CD4-positive, alpha-beta T cell treated with Interferon alpha-2 for 1 hour (primary cell): ENCODE data around the gene PTPRF.
A peak's percentile ranks its signal among the peaks of the same experiment; 100 is the strongest.

Experiments
- DNase-seq, 2 donors: peaks; one replicate each; pipeline ENCODE4 v3.0.0-alpha.2; 2020 to 2022

PTPRF gene

GRCh38 chr1:43554444-43554992 is 23.8 kb downstream of the PTPRF start:
- DNase-seq = peak in 1 of 2 donors; percentile 31

- DNase-seq = no peak
Observed at GRCh38 chr1:43556782-43557181, 26.1 kb downstream of the PTPRF start.

GRCh38 chr1:43557744-43558245 is 27.1 kb downstream of the PTPRF start:
- DNase-seq = no peak

GRCh38 chr1:43558346-43558841 is 27.7 kb downstream of the PTPRF start:
- no peak for DNase-seq

GRCh38 chr1:43559714-43560113 is 29.0 kb downstream of the PTPRF start:
- no peak for DNase-seq

GRCh38 chr1:43560286-43560685 is 29.6 kb downstream of the PTPRF start:
- no peak for DNase-seq

GRCh38 chr1:43563876-43564539 is 33.3 kb downstream of the PTPRF start:
- no peak for DNase-seq

GRCh38 chr1:43564551-43565348 is 34.1 kb downstream of the PTPRF start:
- DNase-seq = no peak

GRCh38 chr1:43565600-43566360 is 35.1 kb downstream of the PTPRF start:
- peak in 1 of 2 donors; percentile 24 for DNase-seq

GRCh38 chr1:43566382-43567044 is 35.8 kb downstream of the PTPRF start:
- no peak for DNase-seq

- DNase-seq = no peak
Observed at GRCh38 chr1:43569175-43569574, 38.5 kb downstream of the PTPRF start.

- DNase-seq = no peak
Observed at GRCh38 chr1:43570277-43570676, 39.6 kb downstream of the PTPRF start.

GRCh38 chr1:43570715-43571114 is 40.0 kb downstream of the PTPRF start:
- no peak for DNase-seq

- DNase-seq = no peak
Observed at GRCh38 chr1:43572084-43572483, 41.4 kb downstream of the PTPRF start.

- DNase-seq = no peak
Observed at GRCh38 chr1:43572538-43572937, 41.9 kb downstream of the PTPRF start.

- no peak for DNase-seq
Observed at GRCh38 chr1:43573066-43573800, 42.5 kb downstream of the PTPRF start.

- DNase-seq = no peak
Observed at GRCh38 chr1:43576521-43576920, 45.8 kb downstream of the PTPRF start.

GRCh38 chr1:43577655-43578542 is 47.2 kb downstream of the PTPRF start:
- DNase-seq = no peak

GRCh38 chr1:43580039-43580438 is 49.4 kb downstream of the PTPRF start:
- DNase-seq = no peak

- DNase-seq = no peak
Observed at GRCh38 chr1:43582162-43582566, 51.5 kb downstream of the PTPRF start.

- DNase-seq = no peak
Observed at GRCh38 chr1:43583058-43583457, 52.4 kb downstream of the PTPRF start.
